ENCODE data around the gene RBM48.
A peak's percentile ranks its signal among the peaks of the same experiment; 100 is the strongest.

GRCh38 chr7:92527300-92528187 is 1.1 kb upstream of the RBM48 start:
- TF ChIP-seq ZEB1 (IDR thresholded peaks at IDR 0.05; ENCODE audit: insufficient replicate concordance, low read depth) (no peak), ZKSCAN1 (IDR thresholded peaks at IDR 0.05; ENCODE audit: low read length) (no peak), ONECUT2 (CRISPR knock-in tag; IDR thresholded peaks at IDR 0.05) (no peak), SRF (IDR thresholded peaks at IDR 0.05; ENCODE audit: low read depth, low read length) (no peak), NPAS2 (CRISPR knock-in tag; IDR thresholded peaks at IDR 0.05; ENCODE audit: borderline replicate concordance) (no peak), TAF1 (CRISPR knock-in tag; IDR thresholded peaks at IDR 0.05) (no peak), JUNB (CRISPR knock-in tag; IDR thresholded peaks at IDR 0.05; ENCODE audit: borderline replicate concordance) (no peak), POLR2A (IDR thresholded peaks at IDR 0.05; ENCODE audit: insufficient read depth in 1 of 2, low read depth in 2 of 2, low read length in 2 of 2) (peak in 1 of 2 experiments; percentile 65; a peak in 3 of 4 replicates), ZNF639 (CRISPR knock-in tag; conservative IDR thresholded peaks at IDR 0.05) (no peak), CTCF (CRISPR knock-in tag; IDR thresholded peaks at IDR 0.05) (no peak), REST (IDR thresholded peaks at IDR 0.05; ENCODE audit: borderline replicate concordance in 1 of 2, low read depth in 1 of 2, low read length in 2 of 2) (no peak)
